ACC112 (cell line): ENCODE results near the gene LRRIQ1.
A peak's percentile ranks its signal among the peaks of the same experiment; 100 is the strongest.
"Not testable (repeated sequence)": the region's sequence is repeated elsewhere in the genome, so short reads cannot be mapped to it uniquely, and the experiment has no call there.

Source experiments
- H2AFZ ChIP-seq: fragments of 200-600 bp; sonication (generic); one replicate; pipeline ENCODE4 v1.6.0; 2017; ENCODE audit warnings: antibody characterized with exemption, low read length; ENCODE audit not compliant: unreplicated experiment
- H3K27ac ChIP-seq: fragments of 200-600 bp; sonication (generic); 2 replicates; pipeline ENCODE4 v1.5.1; 2014; ENCODE audit warnings: low read depth, mild to moderate bottlenecking, antibody characterized with exemption, low read length, moderate library complexity
- H3K27me3 ChIP-seq: fragments of 200-600 bp; sonication (generic); 2 replicates; pipeline ENCODE4 v1.6.1; 2014; ENCODE audit warnings: mild to moderate bottlenecking, antibody characterized with exemption, low read length, moderate library complexity, mixed read lengths; ENCODE audit not compliant: insufficient read depth
- H3K36me3 ChIP-seq: fragments of 200-600 bp; sonication (generic); 2 replicates; pipeline ENCODE4 v1.6.1; 2016; ENCODE audit warnings: mild to moderate bottlenecking, antibody characterized with exemption, low read length, moderate library complexity, mixed read lengths; ENCODE audit not compliant: insufficient read depth
- H3K4me1 ChIP-seq: fragments of 200-600 bp; sonication (generic); one replicate; pipeline ENCODE4 v1.6.1; 2016; ENCODE audit warnings: low read length, mixed read lengths; ENCODE audit not compliant: insufficient read depth, unreplicated experiment, control insufficient read depth
- H3K4me3 ChIP-seq: fragments of 200-600 bp; sonication (generic); 2 replicates; pipeline ENCODE4 v1.5.1; 2014; ENCODE audit warnings: mild to moderate bottlenecking, low read depth, low read length
- H3K79me2 ChIP-seq: fragments of 200-600 bp; sonication (generic); one replicate; pipeline ENCODE4 v1.6.0; 2016; ENCODE audit warnings: low read length; ENCODE audit not compliant: control insufficient read depth, unreplicated experiment, insufficient read depth

Gene LRRIQ1

DNA sequence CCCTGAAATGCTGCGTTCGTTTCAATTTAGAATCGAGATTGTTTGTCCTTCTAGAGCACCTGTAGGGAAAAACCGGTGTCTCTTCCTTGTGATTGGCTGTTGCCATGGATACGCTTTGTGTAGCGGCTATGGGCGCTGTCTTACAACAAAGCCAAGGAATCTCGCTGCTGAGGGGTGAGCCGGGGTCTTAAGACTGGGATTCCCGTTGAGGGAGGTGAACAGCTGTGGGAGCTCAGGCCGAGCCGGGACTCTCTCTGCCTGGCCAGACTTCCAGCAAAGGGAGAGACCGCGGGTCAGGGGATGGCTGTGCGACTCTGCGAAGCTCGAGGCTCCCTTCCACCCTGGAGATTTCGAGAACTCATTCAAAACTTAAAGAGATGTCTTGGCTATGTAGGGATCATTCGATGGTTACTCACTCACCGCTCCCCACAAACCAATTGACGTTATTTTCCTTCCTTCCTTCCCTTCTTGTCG lies at the start of gene LRRIQ1, which contains the start of gene TSPAN19:
Gene LRRIQ1, plus strand, starts transcription at position 118 of the 474 bp plus-strand sequence. CDS start 1,826 bp downstream, outside the sequence.
Gene TSPAN19, minus strand, starts transcription at position 44 of the 474 bp plus-strand sequence. CDS start 6,331 bp downstream, outside the sequence.
- H3K4me3 ChIP-seq = peak within 1 kb of the TSS; percentile 97
- no peaks in the 10 kb centered on the region for H3K4me1 ChIP-seq
- H3K36me3 ChIP-seq = no peaks in the 10 kb centered on the region
- no peaks in the 10 kb centered on the region for H3K27me3 ChIP-seq
- peak within 1 kb of the TSS; percentile 86 for H2AFZ ChIP-seq
- H3K27ac ChIP-seq = peak within 1 kb of the TSS; percentile 51; the same call in 1 of the 2 replicates
- no peaks in the 10 kb centered on the region for H3K79me2 ChIP-seq

- Histone ChIP-seq H3K36me3 (no peaks in the 10 kb centered on the region), H3K27ac (no peak overlapping the region), H3K27me3 (no peaks in the 10 kb centered on the region), H3K4me1 (no peaks in the 10 kb centered on the region), H3K4me3 (no peak overlapping the region), H2AFZ (no peak overlapping the region), H3K79me2 (no peaks in the 10 kb centered on the region)
Measured at GRCh38 chr12:84986586-84986985, 49.6 kb upstream of the LRRIQ1 start.

DNA sequence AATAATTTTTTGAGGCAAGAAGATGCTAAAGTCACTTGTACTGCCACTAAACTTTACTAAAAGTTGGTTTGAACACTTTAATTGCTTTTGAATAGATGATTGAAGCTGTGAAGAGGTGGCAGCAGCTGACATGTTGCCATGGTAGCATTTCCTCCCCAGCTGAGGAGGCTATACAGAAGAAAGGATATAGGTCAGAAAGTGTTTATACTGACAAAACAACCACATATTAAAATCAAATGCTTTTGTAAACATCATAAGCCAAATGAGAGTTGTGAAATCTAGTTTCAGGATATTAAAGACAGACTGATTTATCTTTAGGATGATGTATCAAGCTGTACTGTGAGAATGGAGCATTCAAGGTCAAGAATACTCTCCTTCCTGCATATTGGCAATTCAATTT lies 41.7 kb upstream of the LRRIQ1 start:
- H3K4me1 ChIP-seq = peaks cover 23% of the 10 kb centered on the region
- no peaks in the 10 kb centered on the region for H3K79me2 ChIP-seq
- H2AFZ ChIP-seq = peak overlapping the region; percentile 28
- no peak overlapping the region for H3K27ac ChIP-seq
- H3K36me3 ChIP-seq = no peaks in the 10 kb centered on the region
- H3K27me3 ChIP-seq = no peaks in the 10 kb centered on the region
- H3K4me3 ChIP-seq = no peak overlapping the region

GRCh38 chr12:84995641-84996040 lies 40.5 kb upstream of the LRRIQ1 start:
- Histone ChIP-seq H3K27me3 (no peaks in the 10 kb centered on the region), H3K4me1 (peaks cover 23% of the 10 kb centered on the region), H3K36me3 (no peaks in the 10 kb centered on the region), H3K27ac (peak overlapping the region; percentile 8; the same call in 1 of the 2 replicates), H3K79me2 (no peaks in the 10 kb centered on the region), H2AFZ (peak overlapping the region; percentile 16), H3K4me3 (0 out of 2 replicates have a peak overlapping the region, but pooled peaks have one; percentile 7)

DNA sequence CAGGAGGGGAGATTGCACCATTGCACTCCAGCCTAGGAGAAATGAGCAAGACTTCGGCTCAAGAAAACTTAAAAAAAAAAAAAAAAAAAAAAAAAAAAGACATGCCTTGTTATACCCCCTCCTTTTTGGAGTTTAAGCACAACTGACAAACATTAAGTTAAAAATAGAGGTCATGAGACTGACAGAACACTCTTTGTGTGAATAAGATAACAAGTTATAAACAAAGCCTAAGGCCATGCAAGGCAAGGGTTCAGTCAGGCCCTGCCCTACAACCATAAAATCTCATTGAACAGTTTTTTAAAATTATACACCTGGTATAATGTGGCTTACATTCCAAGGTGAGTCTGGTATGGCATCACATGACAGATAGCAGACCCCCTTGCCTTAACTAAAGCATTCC lies 39.4 kb upstream of the LRRIQ1 start:
- no peak overlapping the region for H3K27ac ChIP-seq
- H3K4me3 ChIP-seq = no peak overlapping the region
- no peaks in the 10 kb centered on the region for H3K79me2 ChIP-seq
- H3K4me1 ChIP-seq = peaks cover 23% of the 10 kb centered on the region
- H2AFZ ChIP-seq = no peak overlapping the region
- H3K36me3 ChIP-seq = no peaks in the 10 kb centered on the region
- no peaks in the 10 kb centered on the region for H3K27me3 ChIP-seq

- Histone ChIP-seq H3K27ac (no peak overlapping the region), H3K27me3 (no peaks in the 10 kb centered on the region), H3K4me3 (no peak overlapping the region), H3K4me1 (peaks cover 23% of the 10 kb centered on the region), H2AFZ (no peak overlapping the region), H3K36me3 (no peaks in the 10 kb centered on the region), H3K79me2 (no peaks in the 10 kb centered on the region)
Measured at GRCh38 chr12:84998341-84998740, 37.8 kb upstream of the LRRIQ1 start.

DNA sequence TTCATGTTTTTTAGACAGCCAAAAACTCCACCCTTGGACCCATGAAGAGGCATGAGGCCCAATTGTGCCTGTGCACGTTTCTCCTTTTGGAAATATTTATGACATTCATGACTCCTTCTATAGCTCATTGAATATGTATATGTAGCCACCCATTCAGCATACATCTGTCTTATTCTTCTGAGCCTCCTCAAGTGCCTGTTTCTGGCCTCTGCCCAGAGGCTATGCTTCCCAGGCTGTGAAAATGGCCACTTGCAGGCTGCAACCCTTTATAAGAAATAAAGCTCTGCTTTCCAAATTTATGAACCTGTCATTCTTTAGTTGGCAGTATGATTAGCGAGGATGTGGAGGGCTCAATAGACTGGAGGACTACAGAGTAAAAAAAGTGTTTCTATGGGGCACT lies 35.4 kb upstream of the LRRIQ1 start:
- peaks cover 5% of the 10 kb centered on the region for H3K4me1 ChIP-seq
- no peak overlapping the region for H3K27ac ChIP-seq
- H3K36me3 ChIP-seq = no peaks in the 10 kb centered on the region
- H3K27me3 ChIP-seq = no peaks in the 10 kb centered on the region
- H3K79me2 ChIP-seq = no peaks in the 10 kb centered on the region
- H3K4me3 ChIP-seq = no peak overlapping the region
- H2AFZ ChIP-seq = no peak overlapping the region

DNA sequence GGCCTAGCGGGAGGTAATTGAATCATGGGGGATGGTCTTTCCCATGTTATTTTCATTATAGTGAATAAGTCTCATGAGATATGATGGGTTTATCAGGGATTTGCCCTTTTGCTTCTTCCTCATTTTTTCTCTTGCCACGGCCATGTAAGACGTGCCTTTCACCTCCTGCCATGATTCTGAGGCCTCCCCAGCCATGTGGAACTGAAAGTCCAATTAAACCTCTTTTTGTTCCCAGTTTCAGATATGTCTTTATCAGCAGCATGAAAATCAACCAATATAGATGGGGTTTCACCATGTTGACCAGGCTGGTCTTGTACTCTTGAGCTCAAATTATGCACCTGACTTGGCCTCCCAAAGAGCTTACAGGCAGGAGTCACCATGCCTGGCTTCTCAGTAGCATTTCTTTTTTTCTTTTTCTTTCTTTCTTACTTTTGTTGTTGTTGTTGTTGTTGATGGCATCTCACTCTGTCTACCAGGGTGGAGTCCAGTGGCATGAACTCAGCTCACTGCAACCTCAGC lies 33.3 kb upstream of the LRRIQ1 start:
- Histone ChIP-seq H3K27ac (no peak overlapping the region), H3K4me1 (peaks cover 14% of the 10 kb centered on the region), H2AFZ (no peak overlapping the region), H3K27me3 (no peaks in the 10 kb centered on the region), H3K79me2 (no peaks in the 10 kb centered on the region), H3K36me3 (no peaks in the 10 kb centered on the region), H3K4me3 (no peak overlapping the region)

- no peaks in the 10 kb centered on the region for H3K79me2 ChIP-seq
- H3K4me1 ChIP-seq = peaks cover 22% of the 10 kb centered on the region
- no peaks in the 10 kb centered on the region for H3K27me3 ChIP-seq
- no peak overlapping the region for H3K4me3 ChIP-seq
- H3K27ac ChIP-seq = no peak overlapping the region
- H3K36me3 ChIP-seq = no peaks in the 10 kb centered on the region
- no peak overlapping the region for H2AFZ ChIP-seq
Measured at GRCh38 chr12:85004204-85004603, 31.9 kb upstream of the LRRIQ1 start.

DNA sequence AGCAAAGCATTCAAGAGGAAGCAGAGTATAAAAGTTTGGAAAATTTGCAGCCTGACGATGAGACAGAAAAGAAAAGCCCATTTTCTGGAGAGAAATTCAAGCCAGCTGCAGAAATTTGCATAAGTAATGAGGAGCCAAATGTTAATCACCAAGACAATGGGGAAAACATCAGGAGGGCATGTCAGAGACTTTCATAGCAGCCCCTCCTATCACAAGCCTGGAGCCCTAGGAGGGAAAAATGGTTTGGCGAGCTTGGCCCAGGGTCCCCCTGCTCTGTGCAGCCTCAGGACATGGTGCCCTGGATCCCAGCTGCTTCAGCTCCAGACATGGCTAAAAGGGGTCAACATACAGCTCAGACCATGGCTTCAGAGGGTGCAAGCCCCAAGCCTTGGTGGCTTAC lies 31.1 kb upstream of the LRRIQ1 start:
- H3K79me2 ChIP-seq, H3K4me3 ChIP-seq, H2AFZ ChIP-seq, H3K36me3 ChIP-seq, H3K27me3 ChIP-seq, H3K27ac ChIP-seq: not testable (repeated sequence)
- H3K4me1 ChIP-seq = peaks cover 22% of the 10 kb centered on the region

- H3K4me1 ChIP-seq = peaks cover 22% of the 10 kb centered on the region
- H3K27ac ChIP-seq = no peak overlapping the region
- no peak overlapping the region for H2AFZ ChIP-seq
- no peak overlapping the region for H3K4me3 ChIP-seq
- no peaks in the 10 kb centered on the region for H3K36me3 ChIP-seq
- no peaks in the 10 kb centered on the region for H3K79me2 ChIP-seq
- H3K27me3 ChIP-seq = no peaks in the 10 kb centered on the region
Measured at GRCh38 chr12:85005615-85006014, 30.5 kb upstream of the LRRIQ1 start.
